A549 (cell line): ENCODE results near the gene PLRG1.

Experiments
- CHD2 ChIP-seq: fragments of 150-350 bp; IDR thresholded peaks from 2 replicates; pipeline ENCODE4 v1.6.1; 2014; ENCODE audit warnings: low read length; ENCODE audit not compliant: partially characterized antibody
- CHD4 ChIP-seq: fragments of 200-600 bp; sonication (generic); IDR thresholded peaks from 2 replicates; pipeline ENCODE4 v1.6.1; 2016; ENCODE audit warnings: antibody characterized with exemption, mild to moderate bottlenecking, borderline replicate concordance
- EP300 ChIP-seq, 2 experiments: fragments of >200 bp; sonication (Bioruptor Twin); formaldehyde crosslinking; IDR thresholded peaks; 2 replicates in 1 of 2; 3 replicates in 1 of 2; pipeline ENCODE4 v1.6.1; 2016 to 2017
- ESRRA ChIP-seq: fragments of 150-350 bp; IDR thresholded peaks from 2 replicates; pipeline ENCODE4 v1.6.1; 2014; ENCODE audit warnings: mild to moderate bottlenecking, low read length, borderline replicate concordance
- FOSL2 ChIP-seq, 2 experiments: fragments of 450-650 bp in 1 of 2; fragments of >200 bp in 1 of 2; sonication (Bioruptor Twin) in 1 of 2; formaldehyde crosslinking; IDR thresholded peaks; 2 replicates each; pipeline versions ENCODE4 v1.5.0 to v1.6.1; 2016 to 2020; ENCODE audit warnings: mild to moderate bottlenecking in 1 of 2, moderate library complexity in 1 of 2
- HOXA7 ChIP-seq: fragments of 250-450 bp; sonication (Bioruptor Pico); IDR thresholded peaks from 2 replicates; pipeline ENCODE4 v1.5.0; 2020; ENCODE audit warnings: mild to moderate bottlenecking, moderate library complexity
- POLR2A ChIP-seq: IDR thresholded peaks from 2 replicates; pipeline ENCODE4 v1.6.1; 2012; ENCODE audit warnings: mild to moderate bottlenecking, low read length
- POLR2AphosphoS2 ChIP-seq: conservative IDR thresholded peaks from 2 replicates; pipeline ENCODE4 v1.6.1; 2012; ENCODE audit warnings: low read length, improper control_type of control experiment, inconsistent platforms
- RAD21 ChIP-seq, 2 experiments: fragments of >200 bp in 1 of 2; sonication (Bioruptor Twin) in 1 of 2; formaldehyde crosslinking in 1 of 2; IDR thresholded peaks in 1 of 2; conservative IDR thresholded peaks in 1 of 2; 2 replicates in 1 of 2; 3 replicates in 1 of 2; pipeline ENCODE4 v1.6.1; 2012 to 2018; ENCODE audit warnings: inconsistent platforms in 1 of 2
- SMC3 ChIP-seq: fragments of >200 bp; sonication (Bioruptor Twin); formaldehyde crosslinking; IDR thresholded peaks from 3 replicates; pipeline ENCODE4 v1.6.1; 2018; ENCODE audit warnings: inconsistent platforms
- TF ChIP-seq, protein P1 (sequence below): IDR thresholded peaks from 2 replicates; pipeline ENCODE4 v1.6.1; 2012
- TF ChIP-seq, protein P2 (sequence below): fragments of >200 bp; sonication (Bioruptor Twin); formaldehyde crosslinking; IDR thresholded peaks from 3 replicates; pipeline ENCODE4 v1.5.1; 2016
- TF ChIP-seq, protein P3 (sequence below): fragments of 200-600 bp; sonication (generic); IDR thresholded peaks from 2 replicates; pipeline ENCODE4 v1.6.1; 2016; ENCODE audit warnings: antibody characterized with exemption, mild to moderate bottlenecking, moderate library complexity
- TF ChIP-seq, protein P4 (sequence below): fragments of >200 bp; sonication (Bioruptor Twin); formaldehyde crosslinking; IDR thresholded peaks from 2 replicates; pipeline ENCODE4 v1.6.1; 2016

DNA sequence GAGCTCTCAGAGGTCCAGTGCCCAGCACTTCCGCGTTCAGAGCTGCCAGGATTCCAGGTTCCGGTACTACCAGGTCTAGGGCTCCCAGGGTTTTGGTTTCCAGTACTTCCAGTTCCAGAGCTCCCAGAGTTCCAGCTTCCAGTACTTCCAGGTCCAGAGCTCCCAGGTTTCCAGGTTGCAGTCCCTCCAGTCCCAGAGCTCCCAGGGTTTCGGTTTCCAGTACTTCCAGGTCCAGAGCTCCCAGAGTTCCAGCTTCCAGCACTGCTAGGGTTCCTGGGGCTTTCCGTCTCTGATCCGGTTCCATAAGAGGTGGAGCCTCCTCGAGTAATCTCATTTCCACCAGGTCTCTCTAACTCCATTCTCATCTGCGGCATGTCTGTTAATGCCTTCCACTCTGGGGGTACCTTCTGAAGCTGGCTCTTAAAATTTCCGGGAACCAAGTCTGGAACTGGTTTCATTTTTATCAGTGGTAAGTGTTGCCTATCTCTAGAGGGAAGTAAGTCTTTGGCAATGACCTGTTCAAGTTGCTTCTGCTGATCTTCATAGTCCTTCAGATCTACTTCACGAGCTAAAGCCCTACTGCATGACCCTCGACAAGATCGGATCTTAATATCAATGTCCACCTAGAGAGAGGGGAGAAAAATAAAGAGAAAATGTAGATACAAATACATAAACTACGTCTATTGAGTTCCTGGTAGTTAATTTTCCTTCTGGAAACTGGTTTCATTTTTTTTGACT, 36.3 kb upstream of the PLRG1 start:
- TF ChIP-seq, protein P1, sequence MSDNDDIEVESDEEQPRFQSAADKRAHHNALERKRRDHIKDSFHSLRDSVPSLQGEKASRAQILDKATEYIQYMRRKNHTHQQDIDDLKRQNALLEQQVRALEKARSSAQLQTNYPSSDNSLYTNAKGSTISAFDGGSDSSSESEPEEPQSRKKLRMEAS, result no peak
- TF ChIP-seq RAD21 (conservative IDR thresholded peaks at IDR 0.05 in 1 of 2, IDR thresholded peaks at IDR 0.05 in 1 of 2), result no peak
- no peak for TF ChIP-seq EP300 (IDR thresholded peaks at IDR 0.05)
- no peak for TF ChIP-seq CHD2
- TF ChIP-seq, protein P2, sequence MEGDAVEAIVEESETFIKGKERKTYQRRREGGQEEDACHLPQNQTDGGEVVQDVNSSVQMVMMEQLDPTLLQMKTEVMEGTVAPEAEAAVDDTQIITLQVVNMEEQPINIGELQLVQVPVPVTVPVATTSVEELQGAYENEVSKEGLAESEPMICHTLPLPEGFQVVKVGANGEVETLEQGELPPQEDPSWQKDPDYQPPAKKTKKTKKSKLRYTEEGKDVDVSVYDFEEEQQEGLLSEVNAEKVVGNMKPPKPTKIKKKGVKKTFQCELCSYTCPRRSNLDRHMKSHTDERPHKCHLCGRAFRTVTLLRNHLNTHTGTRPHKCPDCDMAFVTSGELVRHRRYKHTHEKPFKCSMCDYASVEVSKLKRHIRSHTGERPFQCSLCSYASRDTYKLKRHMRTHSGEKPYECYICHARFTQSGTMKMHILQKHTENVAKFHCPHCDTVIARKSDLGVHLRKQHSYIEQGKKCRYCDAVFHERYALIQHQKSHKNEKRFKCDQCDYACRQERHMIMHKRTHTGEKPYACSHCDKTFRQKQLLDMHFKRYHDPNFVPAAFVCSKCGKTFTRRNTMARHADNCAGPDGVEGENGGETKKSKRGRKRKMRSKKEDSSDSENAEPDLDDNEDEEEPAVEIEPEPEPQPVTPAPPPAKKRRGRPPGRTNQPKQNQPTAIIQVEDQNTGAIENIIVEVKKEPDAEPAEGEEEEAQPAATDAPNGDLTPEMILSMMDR, result no peak
- no peak for TF ChIP-seq SMC3
- no peak for TF ChIP-seq FOSL2 (IDR thresholded peaks at IDR 0.05)
- no peak for TF ChIP-seq FOSL2 (CRISPR knock-in tag; IDR thresholded peaks at IDR 0.05)
- TF ChIP-seq, protein P3, sequence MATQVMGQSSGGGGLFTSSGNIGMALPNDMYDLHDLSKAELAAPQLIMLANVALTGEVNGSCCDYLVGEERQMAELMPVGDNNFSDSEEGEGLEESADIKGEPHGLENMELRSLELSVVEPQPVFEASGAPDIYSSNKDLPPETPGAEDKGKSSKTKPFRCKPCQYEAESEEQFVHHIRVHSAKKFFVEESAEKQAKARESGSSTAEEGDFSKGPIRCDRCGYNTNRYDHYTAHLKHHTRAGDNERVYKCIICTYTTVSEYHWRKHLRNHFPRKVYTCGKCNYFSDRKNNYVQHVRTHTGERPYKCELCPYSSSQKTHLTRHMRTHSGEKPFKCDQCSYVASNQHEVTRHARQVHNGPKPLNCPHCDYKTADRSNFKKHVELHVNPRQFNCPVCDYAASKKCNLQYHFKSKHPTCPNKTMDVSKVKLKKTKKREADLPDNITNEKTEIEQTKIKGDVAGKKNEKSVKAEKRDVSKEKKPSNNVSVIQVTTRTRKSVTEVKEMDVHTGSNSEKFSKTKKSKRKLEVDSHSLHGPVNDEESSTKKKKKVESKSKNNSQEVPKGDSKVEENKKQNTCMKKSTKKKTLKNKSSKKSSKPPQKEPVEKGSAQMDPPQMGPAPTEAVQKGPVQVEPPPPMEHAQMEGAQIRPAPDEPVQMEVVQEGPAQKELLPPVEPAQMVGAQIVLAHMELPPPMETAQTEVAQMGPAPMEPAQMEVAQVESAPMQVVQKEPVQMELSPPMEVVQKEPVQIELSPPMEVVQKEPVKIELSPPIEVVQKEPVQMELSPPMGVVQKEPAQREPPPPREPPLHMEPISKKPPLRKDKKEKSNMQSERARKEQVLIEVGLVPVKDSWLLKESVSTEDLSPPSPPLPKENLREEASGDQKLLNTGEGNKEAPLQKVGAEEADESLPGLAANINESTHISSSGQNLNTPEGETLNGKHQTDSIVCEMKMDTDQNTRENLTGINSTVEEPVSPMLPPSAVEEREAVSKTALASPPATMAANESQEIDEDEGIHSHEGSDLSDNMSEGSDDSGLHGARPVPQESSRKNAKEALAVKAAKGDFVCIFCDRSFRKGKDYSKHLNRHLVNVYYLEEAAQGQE, result no peak
- TF ChIP-seq, protein P4, sequence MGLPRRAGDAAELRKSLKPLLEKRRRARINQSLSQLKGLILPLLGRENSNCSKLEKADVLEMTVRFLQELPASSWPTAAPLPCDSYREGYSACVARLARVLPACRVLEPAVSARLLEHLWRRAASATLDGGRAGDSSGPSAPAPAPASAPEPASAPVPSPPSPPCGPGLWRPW, result no peak
- no peak for TF ChIP-seq POLR2A
- no peak for TF ChIP-seq ESRRA
- TF ChIP-seq HOXA7 (CRISPR knock-in tag), result no peak
- TF ChIP-seq POLR2AphosphoS2, result no peak
- no peak for TF ChIP-seq CHD4
